RWPE1 (cell line): ENCODE measurements around the gene PORCN.
"Not testable (repeated sequence)": the region's sequence is repeated elsewhere in the genome, so short reads cannot be mapped to it uniquely, and the experiment has no call there.

Experiments
- CTCF ChIA-PET: fragments of 350-600 bp; sonication (Branson Sonifier 250); formaldehyde crosslinking; extraction: SDS; loops from one replicate; lab custom pipeline; 2021; lab: Yijun Ruan, JAX
- POLR2A ChIA-PET: fragments of 400-600 bp; formaldehyde crosslinking; extraction: SDS; loops from one replicate; lab custom pipeline; 2020; ENCODE audit warnings: antibody characterized with exemption; ENCODE audit not compliant: low non-redundant PET; lab: Yijun Ruan, JAX
- DNase-seq: peaks from one replicate; pipeline ENCODE4 v3.0.0; 2012; ENCODE audit warnings: low spot score
- H3K27ac ChIP-seq: fragments of 450-650 bp; 2 replicates; pipeline ENCODE4 v1.5.1; 2017
- CTCF ChIP-seq: fragments of 450-650 bp; conservative IDR thresholded peaks from 2 replicates; pipeline ENCODE4 v1.5.1; 2017; ENCODE audit warnings: low read depth, mild to moderate bottlenecking

PORCN gene

GRCh38 chrX:48523682-48524081 is 14.9 kb downstream of the PORCN start:
- no peak for TF ChIP-seq CTCF
- CTCF ChIA-PET = no interaction called here
- POLR2A ChIA-PET = no interaction called here
- peak overlapping the region; percentile 84 for H3K27ac ChIP-seq
- DNase-seq = no peak

GRCh38 chrX:48525853-48526252 is 17.1 kb downstream of the PORCN start:
- DNase-seq, CTCF ChIA-PET, POLR2A ChIA-PET: not testable (repeated sequence)
- H3K27ac ChIP-seq = peak overlapping the region; percentile 34

GRCh38 chrX:48530736-48531135 is 21.9 kb downstream of the PORCN start:
- CTCF ChIA-PET = interaction anchor here (0.6 to 1.0 kb wide), 2 partner anchors 9 to 65 kb away, joined by 3 to 4 read pairs; partner anchors contain the start of gene TBC1D25
- POLR2A ChIA-PET = no interaction called here
- DNase-seq = no peak
- no peak for TF ChIP-seq CTCF
- H3K27ac ChIP-seq = peak overlapping the region; percentile 96

GRCh38 chrX:48531358-48531959 is 22.7 kb downstream of the PORCN start:
- ChIA-PET POLR2A (interaction anchor here (0.7 kb wide), 1 partner anchor 484 kb away, joined by 4 read pairs; no protein-coding TSS in a partner anchor), CTCF (interaction anchor here (0.6 kb wide), 1 partner anchor 57 kb away, joined by 3 read pairs; no protein-coding TSS in a partner anchor)
- TF ChIP-seq CTCF = no peak
- H3K27ac ChIP-seq = peak overlapping the region; percentile 96
- peak; percentile 57 for DNase-seq

GRCh38 chrX:48532161-48532560 is 23.4 kb downstream of the PORCN start:
- no peak for TF ChIP-seq CTCF
- CTCF ChIA-PET = interaction anchor here (0.6 kb wide), 1 partner anchor 58 kb away, joined by 3 read pairs; no protein-coding TSS in a partner anchor
- POLR2A ChIA-PET = interaction anchor here (0.7 kb wide), 1 partner anchor 485 kb away, joined by 4 read pairs; no protein-coding TSS in a partner anchor
- no peak for DNase-seq
- no peak overlapping the region; the same call in 1 of the 2 replicates for H3K27ac ChIP-seq

- no peak for DNase-seq
- CTCF ChIA-PET = no interaction called here
- no peak for TF ChIP-seq CTCF
- H3K27ac ChIP-seq = peak overlapping the region; percentile 61
- POLR2A ChIA-PET = no interaction called here
Measured at GRCh38 chrX:48533165-48533564, 24.4 kb downstream of the PORCN start.
